Keratinocyte (primary cell): ENCODE measurements around the gene TP53TG3D.
"Not testable (repeated sequence)": the region's sequence is repeated elsewhere in the genome, so short reads cannot be mapped to it uniquely, and the experiment has no call there.

Experiments used
- EZH2 ChIP-seq: IDR thresholded peaks from one replicate; pipeline ENCODE4 v1.6.1; 2012; ENCODE audit warnings: inconsistent platforms, mild to moderate bottlenecking, low read length, moderate library complexity
- TF ChIP-seq, protein P1 (sequence below), 3 experiments: IDR thresholded peaks in 1 of 3; conservative IDR thresholded peaks in 1 of 3; optimal IDR thresholded peaks in 1 of 3; 2 replicates in 2 of 3; 3 replicates in 1 of 3; pipeline versions ENCODE3 to v1.5.1; 2011; ENCODE audit warnings: low read length in 3 of 3, mild to moderate bottlenecking in 3 of 3, moderate library complexity in 2 of 3, control low read depth in 1 of 3, inconsistent platforms in 1 of 3; ENCODE audit not compliant: insufficient read depth in 2 of 3; ENCODE audit errors: extremely low read depth in 1 of 3

DNA sequence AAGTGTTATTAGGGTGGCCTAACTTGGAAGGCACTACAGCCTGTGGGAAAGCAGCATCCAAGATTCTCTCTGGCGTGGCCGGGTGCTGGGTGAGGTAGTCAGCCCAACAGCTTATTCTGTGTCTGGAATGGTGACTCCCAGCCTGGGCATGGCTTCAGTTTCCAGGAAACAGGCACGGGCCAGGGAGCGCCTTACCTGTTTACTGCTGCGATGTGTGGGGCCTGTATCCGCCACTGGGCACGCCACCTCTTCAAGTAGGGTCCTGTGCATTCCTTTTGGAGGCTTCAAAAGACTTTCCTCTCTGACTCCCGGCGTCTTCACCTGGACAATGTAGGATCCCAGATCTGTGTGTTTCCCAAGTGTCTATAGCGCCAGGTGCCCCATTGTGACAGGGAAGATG lies 10.5 kb downstream of the TP53TG3D start:
- TF ChIP-seq, protein P1, sequence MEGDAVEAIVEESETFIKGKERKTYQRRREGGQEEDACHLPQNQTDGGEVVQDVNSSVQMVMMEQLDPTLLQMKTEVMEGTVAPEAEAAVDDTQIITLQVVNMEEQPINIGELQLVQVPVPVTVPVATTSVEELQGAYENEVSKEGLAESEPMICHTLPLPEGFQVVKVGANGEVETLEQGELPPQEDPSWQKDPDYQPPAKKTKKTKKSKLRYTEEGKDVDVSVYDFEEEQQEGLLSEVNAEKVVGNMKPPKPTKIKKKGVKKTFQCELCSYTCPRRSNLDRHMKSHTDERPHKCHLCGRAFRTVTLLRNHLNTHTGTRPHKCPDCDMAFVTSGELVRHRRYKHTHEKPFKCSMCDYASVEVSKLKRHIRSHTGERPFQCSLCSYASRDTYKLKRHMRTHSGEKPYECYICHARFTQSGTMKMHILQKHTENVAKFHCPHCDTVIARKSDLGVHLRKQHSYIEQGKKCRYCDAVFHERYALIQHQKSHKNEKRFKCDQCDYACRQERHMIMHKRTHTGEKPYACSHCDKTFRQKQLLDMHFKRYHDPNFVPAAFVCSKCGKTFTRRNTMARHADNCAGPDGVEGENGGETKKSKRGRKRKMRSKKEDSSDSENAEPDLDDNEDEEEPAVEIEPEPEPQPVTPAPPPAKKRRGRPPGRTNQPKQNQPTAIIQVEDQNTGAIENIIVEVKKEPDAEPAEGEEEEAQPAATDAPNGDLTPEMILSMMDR (optimal IDR thresholded peaks at IDR 0.05 in 1 of 3, IDR thresholded peaks at IDR 0.05 in 1 of 3, conservative IDR thresholded peaks at IDR 0.05 in 1 of 3; ENCODE audit: extremely low read depth in 1 of 3, insufficient read depth in 2 of 3, low read length in 3 of 3): not testable (repeated sequence)
- not testable (repeated sequence) for TF ChIP-seq EZH2
